Measurements from ENCODE around the gene IDH3G. TPM values are rescaled to one million over a fixed set of nuclear protein-coding genes. Genes with fewer than 3 reads are reported as not detected.

Gene IDH3G
- total RNA-seq, 1 experiment from 2014 or later = 82.4 TPM

DNA sequence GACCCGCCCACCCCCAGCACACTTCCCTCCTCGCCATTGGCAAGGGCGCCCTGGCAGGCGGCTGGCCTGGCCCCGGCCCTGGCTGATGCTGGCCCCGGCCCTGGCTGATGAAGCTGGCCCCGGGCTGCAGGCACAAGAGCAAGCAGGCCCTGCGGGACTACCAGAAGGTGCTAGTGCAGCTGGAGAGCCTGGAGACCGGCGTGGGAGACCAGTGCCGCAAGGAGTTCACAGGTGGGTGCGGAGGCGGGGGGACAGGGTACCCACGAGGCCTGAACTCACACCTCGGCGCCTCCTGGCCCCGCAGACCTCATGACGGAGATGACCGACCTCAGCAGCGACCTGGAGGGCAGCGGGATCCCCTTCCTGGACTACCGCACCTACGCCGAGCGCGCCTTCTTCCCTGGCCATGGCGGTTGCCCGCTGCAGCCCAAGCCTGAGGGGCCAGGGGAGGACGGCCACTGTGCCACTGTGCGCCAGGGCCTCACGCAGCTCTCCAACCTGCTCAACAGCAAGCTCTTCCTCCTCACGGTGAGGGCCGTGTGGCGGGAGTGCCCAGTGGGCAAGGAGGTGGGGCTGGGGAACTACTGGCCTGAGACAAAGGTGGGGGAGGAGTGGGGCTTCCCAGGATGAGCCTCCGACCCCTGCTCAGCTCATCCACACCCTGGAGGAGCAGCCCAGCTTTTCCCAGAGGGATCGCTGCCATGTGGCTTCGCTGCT lies 19.4 kb downstream of the IDH3G start:
- no peak for DNase-seq (ENCODE audit: extremely low read depth, low read depth)

DNA sequence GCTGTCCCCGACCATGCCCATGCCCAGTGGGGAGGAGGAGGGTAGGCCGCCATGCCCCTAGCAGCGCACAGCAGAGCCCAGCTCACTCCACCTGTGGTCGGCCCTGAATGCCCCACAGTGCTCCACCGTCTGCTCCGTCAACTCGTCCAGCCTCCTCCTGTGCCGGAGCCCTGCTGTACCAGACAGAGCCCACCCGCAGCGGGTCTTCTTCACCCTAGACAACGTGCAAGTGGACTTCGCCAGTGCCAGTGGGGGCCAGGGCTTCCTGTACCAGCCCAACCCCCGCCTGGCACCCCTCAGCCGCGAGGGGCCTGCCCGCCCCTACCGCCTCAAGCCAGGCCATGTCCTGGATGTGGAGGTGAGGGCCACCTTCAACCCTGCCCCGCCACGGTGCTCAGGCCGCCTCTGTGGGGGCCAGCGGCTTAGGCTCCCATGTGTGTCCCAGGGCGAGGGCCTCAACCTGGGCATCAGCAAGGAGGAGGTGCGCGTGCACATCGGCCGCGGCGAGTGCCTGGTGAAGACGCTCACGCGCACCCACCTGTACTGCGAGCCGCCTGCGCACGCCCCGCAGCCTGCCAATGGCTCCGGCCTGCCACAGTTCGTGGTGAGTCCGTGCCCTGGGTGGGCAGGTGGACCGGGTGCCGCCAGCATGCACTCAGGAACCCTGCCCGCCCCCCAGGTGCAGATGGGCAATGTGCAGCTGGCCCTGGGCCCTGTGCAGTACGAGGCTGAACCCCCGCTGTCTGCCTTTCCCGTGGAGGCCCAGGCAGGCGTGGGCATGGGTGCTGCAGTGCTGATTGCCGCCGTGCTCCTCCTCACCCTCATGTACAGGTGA lies 20.2 kb downstream of the IDH3G start:
- DNase-seq (ENCODE audit: extremely low read depth, low read depth) = no peak

DNA sequence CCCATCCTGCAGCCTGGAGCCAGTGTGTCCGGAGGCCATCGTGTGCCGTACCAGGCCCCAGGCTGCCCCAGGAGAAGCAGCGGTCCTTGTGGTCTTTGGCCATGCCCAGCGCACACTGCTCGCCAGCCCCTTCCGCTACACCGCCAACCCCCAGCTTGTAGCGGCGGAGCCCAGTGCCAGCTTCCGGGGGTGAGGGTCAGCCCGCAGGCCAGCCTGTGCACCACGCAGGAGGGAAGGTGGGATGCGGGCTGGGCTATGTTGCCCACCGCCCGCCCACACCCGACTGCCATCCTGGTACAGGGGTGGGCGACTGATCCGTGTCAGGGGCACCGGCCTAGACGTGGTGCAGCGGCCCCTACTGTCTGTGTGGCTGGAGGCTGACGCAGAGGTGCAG lies 21.0 kb downstream of the IDH3G start:
- no peak for DNase-seq (ENCODE audit: extremely low read depth, low read depth)

DNA sequence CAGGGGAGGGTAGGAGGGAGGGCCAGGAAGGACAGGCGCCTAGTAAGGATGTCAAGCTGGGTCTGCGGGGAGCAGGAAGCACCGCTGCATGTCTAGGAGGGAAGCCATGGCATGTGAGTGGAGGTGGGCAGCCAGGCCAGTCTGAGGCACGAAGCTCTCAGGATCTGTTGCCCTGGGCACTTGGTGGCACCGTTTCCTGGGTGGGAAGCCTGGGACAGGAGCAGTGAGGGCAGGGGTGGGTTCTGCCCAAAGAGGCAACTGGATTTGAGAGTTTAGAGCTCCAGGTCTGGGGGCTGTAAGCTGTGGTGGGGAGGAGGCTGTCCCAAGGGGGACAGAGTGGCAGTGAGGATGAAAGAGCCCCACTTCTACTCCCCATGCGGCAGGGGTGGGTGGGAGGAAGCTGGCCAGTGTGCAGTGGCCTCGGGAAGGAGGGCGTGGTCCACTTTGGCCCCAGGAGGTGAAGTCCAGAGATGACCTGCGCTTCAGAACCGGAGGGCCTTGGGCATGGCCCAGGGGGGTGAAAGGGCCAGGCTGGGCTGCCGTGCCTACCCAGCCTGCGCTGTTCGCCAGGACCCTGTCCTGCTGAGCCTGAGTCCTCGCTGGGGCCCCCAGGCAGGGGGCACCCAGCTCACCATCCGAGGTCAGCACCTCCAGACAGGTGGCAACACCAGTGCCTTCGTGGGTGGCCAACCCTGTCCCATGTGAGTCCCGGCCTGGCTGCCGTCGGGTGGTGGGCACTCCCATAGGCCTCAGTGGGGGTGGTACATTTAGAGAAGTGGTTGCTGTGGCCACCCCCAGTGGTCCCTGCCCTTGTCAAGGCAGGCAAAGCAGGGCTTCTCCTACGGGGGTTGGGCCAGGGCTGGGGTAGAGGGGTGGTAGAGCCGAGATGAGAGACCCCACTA lies 21.6 kb downstream of the IDH3G start:
- DNase-seq (ENCODE audit: extremely low read depth, low read depth) = no peak

DNA sequence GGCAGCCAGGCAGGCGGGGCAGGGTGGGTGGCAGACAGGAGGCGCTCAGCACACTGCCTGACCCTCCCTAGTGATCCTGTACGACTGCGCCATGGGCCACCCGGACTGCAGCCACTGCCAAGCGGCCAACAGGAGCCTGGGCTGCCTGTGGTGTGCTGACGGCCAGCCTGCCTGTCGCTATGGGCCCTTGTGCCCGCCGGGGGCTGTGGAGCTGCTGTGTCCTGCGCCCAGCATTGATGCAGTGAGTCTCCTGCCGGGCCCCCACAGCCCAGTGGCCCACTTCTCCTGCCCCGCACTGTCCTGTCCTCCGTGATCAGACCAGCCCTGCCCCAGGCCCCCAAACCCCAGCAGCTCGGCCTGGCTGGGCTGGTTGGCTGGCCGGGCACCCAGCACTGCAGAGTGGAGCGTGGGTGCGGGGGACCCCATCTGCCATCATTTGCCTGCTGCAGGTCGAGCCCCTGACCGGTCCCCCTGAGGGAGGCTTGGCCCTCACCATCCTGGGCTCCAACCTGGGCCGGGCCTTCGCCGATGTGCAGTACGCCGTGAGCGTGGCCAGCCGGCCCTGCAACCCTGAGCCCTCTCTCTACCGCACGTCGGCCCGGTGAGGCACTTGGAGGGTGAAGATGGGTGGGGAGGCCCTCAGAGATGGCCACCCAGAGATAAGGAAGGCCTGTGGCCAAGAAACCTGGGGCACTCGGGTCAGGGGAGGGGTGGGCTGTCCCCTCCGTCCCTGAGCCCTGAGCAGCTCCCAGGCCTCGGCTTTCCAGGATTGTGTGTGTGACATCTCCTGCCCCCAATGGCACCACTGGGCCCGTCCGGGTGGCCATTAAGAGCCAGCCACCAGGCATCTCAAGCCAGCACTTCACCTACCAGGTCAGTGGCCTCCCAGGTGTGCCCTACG lies 22.5 kb downstream of the IDH3G start:
- DNase-seq (ENCODE audit: extremely low read depth, low read depth) = no peak

DNA sequence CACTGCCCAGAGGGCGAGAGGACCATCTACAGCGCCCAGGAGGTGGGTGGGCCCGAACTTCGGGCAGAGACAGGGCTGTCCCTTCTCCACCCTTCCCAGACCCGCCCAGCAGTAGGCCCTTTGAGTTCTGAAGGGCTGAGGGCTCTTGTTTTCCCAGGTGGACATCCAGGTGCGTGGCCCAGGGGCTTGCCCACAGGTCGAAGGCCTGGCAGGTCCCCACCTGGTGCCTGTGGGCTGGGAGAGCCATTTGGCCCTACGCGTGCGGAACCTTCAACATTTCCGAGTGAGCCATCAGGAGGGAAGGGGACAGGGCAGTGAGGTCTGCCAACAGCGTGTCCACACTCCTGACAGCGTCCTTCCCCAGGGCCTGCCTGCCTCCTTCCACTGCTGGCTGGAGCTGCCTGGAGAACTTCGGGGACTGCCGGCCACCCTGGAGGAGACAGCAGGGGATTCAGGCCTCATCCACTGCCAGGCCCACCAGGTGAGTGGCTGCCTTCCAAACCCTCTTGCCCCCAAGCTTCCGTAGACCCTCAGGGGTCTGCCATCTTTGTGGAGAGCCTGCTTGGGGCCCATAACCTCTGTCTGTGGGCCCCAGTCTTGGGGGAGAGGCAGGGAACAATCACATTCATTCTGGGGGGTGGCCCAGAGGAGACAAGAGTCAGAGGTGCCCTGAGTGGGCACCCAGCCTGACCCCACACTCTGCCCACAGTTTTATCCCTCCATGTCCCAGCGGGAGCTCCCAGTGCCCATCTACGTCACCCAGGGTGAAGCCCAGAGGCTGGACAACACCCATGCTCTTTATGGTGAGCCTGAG lies 23.4 kb downstream of the IDH3G start:
- DNase-seq (ENCODE audit: extremely low read depth, low read depth) = no peak

DNA sequence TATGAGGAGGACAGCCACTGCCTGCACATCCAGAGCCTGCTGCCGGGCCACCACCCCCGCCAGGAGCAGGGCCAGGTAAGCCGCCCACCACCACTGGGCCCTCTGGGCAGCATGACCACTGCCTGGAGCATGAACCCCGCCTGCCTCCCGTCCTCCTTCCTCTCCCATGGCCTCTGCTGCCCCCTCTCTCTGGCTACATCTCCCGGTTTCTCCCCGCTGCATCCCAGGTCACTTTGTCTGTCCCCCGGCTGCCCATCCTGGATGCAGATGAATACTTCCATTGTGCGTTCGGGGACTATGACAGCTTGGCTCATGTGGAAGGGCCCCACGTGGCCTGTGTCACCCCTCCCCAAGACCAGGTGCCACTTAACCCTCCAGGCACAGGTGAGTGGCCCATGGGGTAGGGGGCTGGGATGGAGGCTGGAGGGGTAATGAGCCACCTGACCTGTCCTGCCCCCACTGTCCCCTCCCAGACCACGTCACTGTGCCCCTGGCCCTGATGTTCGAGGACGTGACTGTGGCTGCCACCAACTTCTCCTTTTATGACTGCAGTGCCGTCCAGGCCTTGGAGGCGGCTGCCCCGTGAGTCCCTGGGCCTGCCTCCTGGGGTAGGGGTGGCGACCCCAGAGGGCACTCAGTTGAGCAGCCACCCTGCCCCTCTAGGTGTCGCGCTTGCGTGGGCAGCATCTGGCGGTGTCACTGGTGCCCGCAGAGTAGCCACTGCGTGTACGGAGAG lies 24.1 kb downstream of the IDH3G start:
- no peak for DNase-seq (ENCODE audit: extremely low read depth, low read depth)

DNA sequence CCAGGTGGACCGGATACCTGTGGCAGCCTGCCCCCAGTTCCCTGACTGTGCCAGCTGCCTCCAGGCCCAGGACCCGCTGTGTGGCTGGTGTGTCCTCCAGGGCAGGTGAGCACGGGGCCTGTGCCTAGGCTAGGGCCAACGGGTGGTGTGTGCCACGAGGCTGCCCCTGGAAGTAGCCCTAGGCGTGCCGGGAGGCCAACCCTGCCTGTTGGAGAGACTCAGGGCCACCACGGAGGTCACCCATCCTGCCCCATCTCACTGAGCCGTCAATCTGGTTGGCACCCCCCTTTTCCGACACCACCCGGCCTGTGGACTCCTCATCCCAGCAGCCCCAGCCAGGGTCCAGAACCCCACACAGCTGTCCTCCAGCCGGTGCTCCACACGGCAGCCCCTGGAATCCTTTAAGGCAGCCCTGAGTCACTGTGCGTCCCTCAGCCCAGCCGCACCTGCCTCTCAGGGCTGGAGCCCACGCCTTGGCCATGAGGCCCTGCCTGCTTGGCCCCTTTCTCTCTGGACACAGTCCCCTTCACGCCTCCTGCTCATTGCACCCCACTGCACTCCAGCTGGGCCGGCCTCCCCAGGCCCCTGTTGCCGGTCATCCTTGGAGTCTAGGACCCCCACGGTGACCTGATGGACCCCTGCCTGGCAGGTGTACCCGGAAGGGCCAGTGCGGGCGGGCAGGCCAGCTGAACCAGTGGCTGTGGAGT lies 24.9 kb downstream of the IDH3G start:
- no peak for DNase-seq (ENCODE audit: extremely low read depth, low read depth)

DNA sequence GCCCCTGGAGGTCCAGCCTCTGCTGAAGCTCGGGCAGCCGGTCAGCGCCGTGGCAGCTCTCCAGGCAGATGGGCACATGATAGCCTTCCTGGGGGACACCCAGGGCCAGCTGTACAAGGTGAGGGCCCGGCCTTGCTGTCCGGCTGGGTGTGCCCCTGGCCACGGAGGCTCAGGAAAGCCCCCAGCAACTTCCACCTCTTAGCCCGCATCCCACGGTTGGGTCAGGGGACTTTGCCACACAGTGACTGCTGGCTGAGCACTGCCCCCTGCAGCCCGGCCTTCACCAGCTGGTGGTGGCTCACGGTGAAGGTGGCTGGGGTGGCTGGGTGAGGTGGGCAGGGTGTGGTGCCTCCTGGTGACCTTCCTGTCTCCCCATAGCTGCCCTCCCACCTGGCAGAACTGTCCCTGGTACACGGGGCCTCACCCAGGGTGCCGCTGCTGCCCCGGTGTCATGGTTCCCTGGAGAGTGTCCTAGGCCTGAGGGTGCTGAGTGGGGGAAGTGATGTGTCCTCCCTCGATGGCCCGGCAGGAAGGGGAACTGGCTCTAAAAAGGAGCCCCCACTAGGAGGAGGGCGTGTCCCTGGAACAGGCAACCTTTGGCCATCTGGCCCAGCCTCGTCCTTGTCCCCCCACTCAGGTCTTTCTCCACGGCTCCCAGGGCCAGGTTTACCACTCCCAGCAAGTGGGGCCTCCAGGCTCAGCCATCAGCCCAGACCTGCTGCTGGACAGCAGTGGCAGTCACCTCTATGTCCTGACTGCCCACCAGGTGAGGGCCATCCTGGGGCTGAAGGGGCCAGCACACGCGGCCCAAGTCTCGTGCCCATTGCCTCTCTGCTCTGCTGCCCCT lies 25.6 kb downstream of the IDH3G start:
- no peak for DNase-seq (ENCODE audit: extremely low read depth, low read depth)

DNA sequence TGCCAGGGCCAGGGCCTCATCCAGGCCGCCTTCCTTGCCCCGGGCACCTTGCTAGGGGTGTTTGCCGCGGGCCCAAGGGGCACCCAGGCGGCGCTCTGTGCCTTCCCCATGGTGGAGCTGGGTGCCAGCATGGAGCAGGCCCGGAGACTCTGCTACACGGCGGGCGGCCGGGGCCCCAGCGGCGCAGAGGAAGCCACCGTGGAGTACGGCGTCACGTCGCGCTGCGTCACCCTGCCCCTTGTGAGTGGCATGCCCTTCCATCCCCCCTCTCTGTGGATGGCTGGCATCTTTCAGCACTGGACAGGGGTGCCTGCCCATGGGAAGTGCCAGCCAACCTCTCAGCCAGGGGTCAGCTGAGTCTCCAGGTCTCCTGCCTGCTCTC lies 26.5 kb downstream of the IDH3G start:
- DNase-seq (ENCODE audit: extremely low read depth, low read depth) = no peak

DNA sequence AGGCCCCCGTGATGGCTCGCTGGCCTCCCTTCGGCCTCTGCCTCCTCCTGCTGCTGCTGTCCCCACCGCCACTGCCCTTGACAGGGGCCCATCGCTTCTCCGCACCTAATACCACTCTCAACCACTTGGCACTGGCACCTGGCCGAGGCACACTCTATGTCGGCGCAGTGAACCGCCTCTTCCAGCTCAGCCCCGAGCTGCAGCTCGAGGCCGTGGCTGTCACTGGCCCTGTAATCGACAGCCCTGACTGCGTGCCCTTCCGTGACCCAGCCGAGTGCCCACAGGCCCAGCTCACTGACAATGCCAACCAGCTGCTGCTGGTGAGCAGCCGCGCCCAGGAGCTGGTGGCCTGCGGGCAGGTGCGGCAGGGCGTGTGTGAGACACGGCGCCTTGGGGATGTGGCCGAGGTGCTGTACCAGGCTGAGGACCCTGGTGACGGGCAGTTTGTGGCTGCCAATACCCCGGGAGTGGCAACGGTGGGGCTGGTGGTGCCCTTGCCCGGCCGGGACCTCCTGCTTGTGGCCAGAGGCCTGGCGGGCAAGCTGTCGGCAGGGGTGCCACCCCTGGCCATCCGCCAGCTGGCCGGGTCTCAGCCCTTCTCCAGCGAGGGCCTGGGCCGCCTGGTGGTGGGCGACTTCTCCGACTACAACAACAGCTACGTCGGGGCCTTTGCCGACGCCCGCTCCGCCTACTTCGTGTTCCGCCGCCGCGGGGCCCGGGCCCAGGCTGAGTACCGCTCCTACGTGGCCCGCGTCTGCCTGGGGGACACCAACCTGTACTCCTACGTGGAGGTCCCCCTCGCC lies 27.1 kb downstream of the IDH3G start:
- DNase-seq (ENCODE audit: extremely low read depth, low read depth) = no peak

DNA sequence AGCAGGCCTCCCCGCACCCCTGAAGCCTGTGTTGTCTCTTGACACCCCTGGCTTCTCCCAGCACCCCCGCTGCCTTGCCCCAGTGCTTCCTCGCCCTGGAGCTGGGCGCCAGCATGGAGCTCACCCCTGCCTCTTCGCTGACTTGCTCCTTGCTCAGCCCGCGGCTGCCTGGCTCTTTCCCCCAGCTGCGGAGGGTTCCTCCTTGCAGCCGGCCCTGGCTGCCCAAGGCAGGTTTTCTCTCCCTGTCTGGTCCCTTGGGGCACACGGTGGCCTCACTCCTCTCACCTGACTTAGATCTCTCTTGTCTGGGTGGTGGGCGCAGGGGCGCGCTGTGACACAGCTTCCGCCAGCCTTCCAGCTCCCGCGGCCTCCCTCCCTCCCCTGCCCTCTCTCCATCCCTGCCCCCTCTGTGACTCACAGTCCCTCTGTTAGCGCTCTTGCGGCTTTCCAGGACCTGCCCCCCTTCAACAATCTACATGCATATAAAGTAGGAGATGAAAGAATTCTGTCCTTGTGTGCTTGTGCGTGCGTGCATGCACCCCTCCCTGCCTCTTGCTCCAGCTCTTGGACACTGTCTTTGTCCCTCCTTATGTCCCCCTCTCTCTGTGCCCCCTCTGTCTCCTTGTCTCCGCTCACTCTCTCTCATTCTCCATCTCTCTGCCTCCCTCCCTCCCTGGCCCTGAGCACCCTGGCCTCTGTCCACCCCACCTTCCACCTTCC lies 27.9 kb downstream of the IDH3G start:
- DNase-seq (ENCODE audit: extremely low read depth, low read depth) = peak; percentile 35

DNA sequence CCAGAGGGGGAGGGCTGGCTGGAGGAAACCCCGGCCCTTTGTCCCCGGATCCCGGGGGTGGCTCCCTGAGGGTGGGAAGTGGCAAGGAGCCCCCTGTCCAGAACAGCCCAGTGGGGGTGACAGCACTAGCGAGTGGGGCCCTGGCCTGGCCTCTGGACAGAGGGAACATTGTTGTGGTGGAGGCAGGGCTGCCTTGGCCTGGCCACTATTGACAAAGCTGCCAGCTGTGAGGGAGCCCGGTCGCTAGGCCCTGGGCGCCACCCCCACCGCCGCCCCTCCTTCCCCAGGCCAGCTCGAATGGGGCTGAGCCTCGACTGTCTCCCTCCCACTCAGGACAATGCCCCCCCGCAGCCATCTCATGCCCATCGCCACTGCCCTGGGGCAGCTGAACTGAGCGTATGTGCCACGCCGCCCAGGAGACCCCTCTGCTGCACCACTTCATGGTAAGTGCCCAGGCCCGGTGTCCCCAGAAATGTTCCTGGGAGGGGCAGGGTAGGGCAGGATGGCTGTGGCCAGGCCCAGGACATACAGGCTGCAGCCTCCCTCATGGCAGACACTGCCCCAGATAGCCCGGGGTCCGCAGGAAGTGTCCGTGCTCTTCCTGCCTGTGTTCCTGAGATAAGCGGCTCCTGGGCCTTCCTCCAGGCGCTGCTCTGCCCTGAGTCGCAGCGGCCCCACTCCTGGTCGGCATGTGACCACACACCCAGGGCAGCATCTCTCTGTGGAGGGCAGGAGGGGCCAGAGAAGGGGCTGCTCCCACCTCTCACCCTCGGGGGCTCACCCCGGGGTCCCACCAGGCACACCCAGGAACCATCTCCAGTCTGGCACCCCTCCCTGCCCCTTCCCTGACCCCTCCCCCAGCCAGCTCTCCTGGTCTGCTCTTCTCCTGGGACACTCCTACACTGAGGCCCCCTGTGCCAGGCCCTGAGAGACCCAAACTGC lies 28.8 kb downstream of the IDH3G start:
- no peak for DNase-seq (ENCODE audit: extremely low read depth, low read depth)

DNA sequence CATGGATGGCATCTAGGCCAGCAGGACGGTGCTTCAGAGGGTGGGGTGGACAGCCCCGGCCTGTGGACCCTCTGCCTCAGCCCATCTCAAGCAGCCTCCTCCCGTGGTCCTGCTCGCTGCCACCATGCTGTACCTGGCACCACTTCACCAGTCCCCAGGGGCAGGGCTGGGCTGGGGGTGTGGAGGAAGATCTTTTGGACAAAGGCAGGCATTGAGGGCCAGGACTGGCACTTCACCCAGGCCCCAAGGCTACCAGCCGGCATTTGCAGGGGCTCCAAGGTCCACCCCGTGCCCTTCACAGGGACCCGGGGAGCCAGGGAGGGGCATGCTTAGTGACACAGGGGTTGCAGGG lies 29.4 kb downstream of the IDH3G start:
- no peak for DNase-seq (ENCODE audit: extremely low read depth, low read depth)
